ENCODE measurements around the gene OSBPL10. TPM values are rescaled to one million over a fixed set of nuclear protein-coding genes. Genes with fewer than 3 reads are reported as not detected.
"Not testable (repeated sequence)": the region's sequence is repeated elsewhere in the genome, so short reads cannot be mapped to it uniquely, and the experiment has no call there.

Gene OSBPL10
- total RNA-seq, 1 donor from 2014 or later: 5.8 TPM

- intact Hi-C loops (cut with DNase I): no loop called here
- DNase-seq (ENCODE audit: low spot score): no peak
These were observed 105.6 kb downstream of the OSBPL10 start for GRCh38 chr3:31875437-31875836.

GRCh38 chr3:31873254-31873820, 107.7 kb downstream of the OSBPL10 start:
- no peak for DNase-seq (ENCODE audit: low spot score)
- intact Hi-C loops (cut with DNase I): no loop called here

GRCh38 chr3:31871939-31872507, 109.0 kb downstream of the OSBPL10 start:
- no peak for DNase-seq (ENCODE audit: low spot score)
- intact Hi-C loops (cut with DNase I): no loop called here

DNA sequence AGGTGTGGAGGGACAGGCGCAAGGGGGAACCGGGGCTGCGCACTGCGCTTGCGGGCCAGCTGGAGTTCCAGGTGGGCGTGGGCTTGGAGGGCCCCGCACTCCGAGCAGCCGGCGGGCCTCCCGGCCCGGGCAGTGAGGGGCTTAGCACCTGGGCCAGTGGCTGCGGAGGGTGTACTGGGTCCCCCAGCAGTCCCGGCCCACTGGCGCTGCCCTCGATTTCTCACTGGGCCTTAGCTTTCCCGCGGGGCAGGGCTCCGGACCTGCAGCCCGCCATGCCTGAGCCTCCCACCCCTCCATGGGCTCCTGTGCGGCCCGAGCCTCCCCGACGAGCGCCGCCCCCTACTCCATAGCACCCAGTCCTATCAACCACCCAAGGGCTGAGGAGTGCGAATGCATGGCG, 111.0 kb downstream of the OSBPL10 start:
- intact Hi-C loops (cut with DNase I); DNase-seq (ENCODE audit: low spot score): not testable (repeated sequence)

GRCh38 chr3:31868236-31868635, 112.8 kb downstream of the OSBPL10 start:
- intact Hi-C loops (cut with DNase I): no loop called here
- no peak for DNase-seq (ENCODE audit: low spot score)

DNA sequence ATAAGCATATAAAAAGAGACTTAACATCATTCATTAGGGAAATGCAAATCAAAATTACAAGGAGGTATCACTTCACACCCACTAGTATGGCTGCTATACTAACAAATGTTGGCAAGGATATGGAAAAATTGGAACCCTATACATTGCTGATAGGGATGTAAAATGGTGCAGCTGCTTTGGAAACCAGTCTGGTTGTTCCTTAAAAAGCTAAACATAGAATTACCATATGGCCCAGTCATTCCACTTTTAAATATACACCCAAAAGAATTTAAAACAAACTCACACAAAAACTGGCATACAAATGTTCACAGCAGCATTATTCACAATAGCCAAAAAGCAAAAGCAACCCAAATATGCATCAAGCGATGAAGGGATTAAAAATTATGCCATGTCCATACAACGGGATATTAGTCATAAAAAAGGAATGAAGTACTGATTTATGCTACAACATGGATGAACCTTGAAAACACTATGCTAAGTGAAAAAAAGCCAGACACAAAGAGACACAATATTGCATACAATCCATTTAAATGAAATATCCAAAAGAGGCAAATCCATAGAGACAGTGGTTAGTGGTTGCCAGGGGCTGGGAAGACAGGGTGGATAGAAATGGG, 118.3 kb downstream of the OSBPL10 start:
- intact Hi-C loops (cut with DNase I): no loop called here
- no peak for DNase-seq (ENCODE audit: low spot score)

DNA sequence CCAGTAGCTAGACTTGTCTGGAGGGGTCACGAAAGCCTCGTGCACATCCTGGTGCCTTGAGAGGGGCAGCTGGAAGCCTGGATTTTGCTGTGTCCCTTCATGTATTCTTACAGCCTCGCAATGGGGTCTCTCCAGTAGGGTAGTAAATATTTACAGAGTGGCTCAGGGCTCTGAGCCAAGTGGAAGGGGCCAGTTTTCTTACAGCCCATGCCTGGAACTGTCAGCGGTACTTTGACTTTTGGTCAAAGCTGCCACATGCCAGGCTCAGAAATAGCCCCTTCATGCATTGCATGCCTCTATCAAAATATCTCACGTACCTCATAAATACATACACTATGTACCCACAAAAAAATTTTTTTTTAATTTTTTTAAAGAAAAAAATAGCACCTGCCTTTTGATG, 119.2 kb downstream of the OSBPL10 start:
- intact Hi-C loops (cut with DNase I): no loop called here
- DNase-seq (ENCODE audit: low spot score): no peak

GRCh38 chr3:31860642-31861041, 120.4 kb downstream of the OSBPL10 start:
- DNase-seq (ENCODE audit: low spot score); intact Hi-C loops (cut with DNase I): not testable (repeated sequence)

DNA sequence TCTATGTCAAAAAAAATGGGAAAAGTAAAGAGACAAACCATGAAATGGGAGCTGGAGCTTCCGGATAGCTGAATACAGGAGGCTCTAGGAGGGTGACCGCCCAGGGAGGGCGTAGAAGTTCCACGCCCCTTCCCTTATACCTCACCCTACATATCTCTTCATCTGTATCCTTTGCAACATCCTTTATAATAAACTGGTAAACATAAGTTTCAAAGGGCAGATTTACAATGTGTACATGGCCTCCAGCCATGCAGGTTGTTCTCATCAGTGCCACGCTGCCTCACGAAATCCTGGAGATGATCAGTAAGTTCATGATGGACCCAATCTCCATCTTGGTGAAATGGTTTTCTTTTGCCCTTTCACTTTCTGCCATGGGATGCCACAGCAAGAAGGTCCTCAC, 121.8 kb downstream of the OSBPL10 start:
- intact Hi-C loops (cut with DNase I): no loop called here
- no peak for DNase-seq (ENCODE audit: low spot score)

DNA sequence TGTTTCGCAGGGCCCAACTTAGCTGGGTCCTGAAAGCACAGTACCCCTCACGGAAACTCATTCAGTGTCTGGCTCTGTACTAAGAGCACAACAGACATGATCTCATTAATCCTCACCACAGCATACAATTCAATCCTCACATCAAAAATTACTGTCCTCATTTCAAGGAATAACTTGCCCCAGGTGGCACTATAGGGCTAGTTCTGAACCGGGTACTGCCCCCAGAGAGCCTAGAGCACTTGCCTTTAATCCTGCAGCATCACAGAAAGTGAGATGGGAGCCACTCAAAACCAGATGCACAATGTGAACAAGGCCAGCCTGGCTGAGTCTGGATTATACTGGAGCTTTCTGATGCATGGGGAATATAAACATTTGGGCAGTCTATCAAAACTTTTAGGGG, 122.6 kb downstream of the OSBPL10 start:
- intact Hi-C loops (cut with DNase I): no loop called here
- DNase-seq (ENCODE audit: low spot score): no peak

DNA sequence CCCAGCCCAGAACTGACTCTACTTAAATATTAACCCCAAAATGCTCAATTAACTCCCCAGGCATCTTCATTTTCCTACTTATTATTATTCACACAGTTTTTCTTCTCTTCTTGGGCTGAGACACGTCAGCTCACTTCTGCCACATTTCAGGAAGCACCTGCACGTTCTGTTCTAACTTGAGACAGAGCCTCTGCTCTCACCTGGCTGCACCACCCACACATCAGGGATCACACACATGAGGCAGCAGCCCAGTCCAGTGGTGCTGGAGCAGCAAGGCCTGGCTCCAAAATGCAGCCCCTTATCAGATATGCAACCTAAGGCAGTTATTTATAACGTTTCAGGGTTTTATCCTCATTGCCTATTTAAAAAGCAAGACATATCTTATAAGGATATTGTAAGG, 127.5 kb downstream of the OSBPL10 start:
- intact Hi-C loops (cut with DNase I): no loop called here

DNA sequence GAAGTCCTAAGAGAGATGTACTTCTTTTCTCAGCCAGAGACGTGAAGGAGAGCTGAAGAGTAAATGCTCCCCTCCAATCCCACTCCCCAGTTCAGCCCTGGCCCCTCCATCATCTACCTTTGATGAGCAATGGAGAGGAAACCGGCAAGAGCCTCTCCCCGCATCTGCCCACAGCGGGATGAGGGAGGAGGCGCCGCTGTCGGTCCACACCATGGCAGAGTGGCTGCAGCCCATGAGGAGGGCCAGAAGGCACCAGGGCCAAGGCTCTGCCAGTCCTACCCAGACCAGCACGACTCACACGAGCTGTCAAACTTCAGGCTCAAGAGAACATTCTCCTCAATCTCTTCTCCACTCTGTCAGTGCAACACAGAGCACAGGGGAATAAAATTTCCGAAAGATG, 129.8 kb downstream of the OSBPL10 start:
- intact Hi-C loops (cut with DNase I): no loop called here
- no peak for DNase-seq (ENCODE audit: low spot score)

More for the DNA sequence above, 127.5 kb downstream of the OSBPL10 start:
- no peak for DNase-seq (ENCODE audit: low spot score)

- no peak for DNase-seq (ENCODE audit: low spot score)
- intact Hi-C loops (cut with DNase I): no loop called here
These were observed 132.2 kb downstream of the OSBPL10 start for GRCh38 chr3:31848911-31849310.

DNA sequence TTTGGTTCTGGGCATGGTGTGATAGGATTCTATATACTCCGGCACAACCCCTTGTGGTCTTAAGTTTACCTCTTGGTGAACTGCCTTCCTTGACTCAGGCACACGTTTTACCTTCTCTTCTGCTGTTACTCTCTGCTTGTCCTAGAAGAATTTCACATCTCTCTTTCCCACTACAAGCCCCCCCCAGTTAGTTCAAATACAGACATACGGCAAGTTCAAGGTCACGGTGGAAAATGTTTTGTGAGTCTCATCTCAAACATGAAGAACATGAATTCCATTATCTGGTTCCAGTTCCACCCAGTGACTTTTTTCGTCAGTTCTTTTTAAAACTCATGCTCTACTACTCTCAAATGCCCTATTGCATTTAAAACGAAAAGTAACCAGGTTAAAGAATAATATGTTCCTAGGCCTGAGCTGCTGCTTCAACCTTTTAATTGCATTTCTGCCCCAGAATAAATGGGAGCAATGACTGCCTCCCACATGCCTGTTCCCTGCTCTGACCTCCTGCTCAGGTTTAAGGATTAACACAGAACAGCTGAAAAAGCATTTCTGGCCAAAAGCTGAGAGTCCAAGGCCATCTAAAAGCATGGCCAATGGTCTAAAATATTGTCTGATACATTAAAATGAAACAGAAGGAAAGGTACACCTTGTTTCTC, 132.8 kb downstream of the OSBPL10 start:
- DNase-seq (ENCODE audit: low spot score): no peak
- intact Hi-C loops (cut with DNase I): no loop called here

- DNase-seq (ENCODE audit: low spot score): no peak
- intact Hi-C loops (cut with DNase I): no loop called here
These were observed 133.3 kb downstream of the OSBPL10 start for GRCh38 chr3:31847760-31848159.

GRCh38 chr3:31841515-31841914, 139.5 kb downstream of the OSBPL10 start:
- intact Hi-C loops (cut with DNase I): no loop called here
- DNase-seq (ENCODE audit: low spot score): no peak

GRCh38 chr3:31840252-31840651, 140.8 kb downstream of the OSBPL10 start:
- no peak for DNase-seq (ENCODE audit: low spot score)
- intact Hi-C loops (cut with DNase I): no loop called here

GRCh38 chr3:31839144-31839917, 141.7 kb downstream of the OSBPL10 start:
- intact Hi-C loops (cut with DNase I): no loop called here
- no peak for DNase-seq (ENCODE audit: low spot score)

DNA sequence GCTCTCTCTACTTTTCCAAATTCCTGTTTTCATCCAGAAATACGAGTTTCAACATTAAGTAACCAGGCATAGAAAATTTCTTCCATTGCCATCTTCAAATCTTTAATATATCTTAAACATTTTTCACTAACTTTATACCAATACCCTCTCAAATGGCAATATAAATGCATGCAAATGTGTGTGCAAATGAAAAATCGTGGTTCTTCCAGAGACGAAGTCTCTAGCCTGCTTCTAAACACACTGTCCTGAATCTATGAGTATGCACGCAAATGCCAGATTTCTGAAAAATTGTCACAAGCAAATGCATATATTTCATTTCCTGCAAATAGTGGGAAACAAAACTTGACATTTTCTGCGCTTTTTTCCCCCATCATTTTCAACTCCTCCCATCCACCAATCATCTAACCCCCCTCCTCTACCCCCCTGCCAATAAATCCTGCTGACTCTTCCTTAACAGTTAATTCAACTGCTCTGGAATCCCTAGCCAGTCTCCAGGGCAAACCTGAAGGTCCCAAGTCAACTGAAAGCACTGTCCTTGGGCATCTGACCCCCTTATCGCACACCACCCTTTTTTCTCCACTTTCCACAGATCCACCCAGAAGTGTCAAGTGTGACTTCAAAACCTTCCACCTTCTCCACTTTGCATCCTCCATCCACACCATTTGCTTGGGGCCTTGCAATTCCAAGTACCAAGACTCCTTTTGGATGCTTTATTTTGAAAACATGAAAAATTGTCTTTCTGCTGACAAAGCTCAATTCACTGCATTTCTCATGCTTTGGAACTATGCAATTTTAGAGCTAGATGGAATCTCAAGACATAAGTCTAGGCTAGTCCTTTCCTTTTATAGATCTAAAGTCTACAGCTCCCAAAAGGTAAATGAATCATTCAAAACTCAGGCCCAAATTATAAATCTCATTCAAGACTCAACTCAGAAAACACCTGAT, 144.7 kb downstream of the OSBPL10 start:
- DNase-seq (ENCODE audit: low spot score): no peak
- intact Hi-C loops (cut with DNase I): no loop called here

Measured in cardiac septum (tissue), 1 donor.